NCI-H2196 treated with DMSO at 0.1 percent for 48 hours (cell line): Measurements from ENCODE around the gene FBXL14.

Experiments
- DNase-seq: peaks from one replicate; lab custom pipeline; 2025; ENCODE audit not compliant: unreplicated experiment; lab: John Stamatoyannopoulos, UW

The FBXL14 gene

GRCh38 chr12:1517734-1518525, 76.5 kb downstream of the FBXL14 start:
- no peak for DNase-seq

GRCh38 chr12:1517007-1517406, 77.4 kb downstream of the FBXL14 start:
- no peak for DNase-seq
